ENCODE measurements around the gene ARID5A. TPM values are rescaled to one million over a fixed set of nuclear protein-coding genes. Genes with fewer than 3 reads are reported as not detected.

Gene ARID5A
- total RNA-seq, 1 experiment from 2014 or later = 7.3 TPM

- no peak overlapping the region for H3K4me3 ChIP-seq (ENCODE audit: low read depth, low read length, poor library complexity, severe bottlenecking)
- POLR2A ChIA-PET (ENCODE audit: low non-redundant PET) = interaction anchor here (0.7 kb wide), 1 partner anchor 124 kb away, joined by 3 read pairs; no protein-coding TSS in a partner anchor
- H3K27ac ChIP-seq (ENCODE audit: low read depth, low read length, poor library complexity, severe bottlenecking) = no peak overlapping the region
- intact Hi-C loops (cut with micrococcal nuclease; ENCODE audit: unreplicated experiment) = no loop called here
- no peaks in the 10 kb centered on the region for H3K9me3 ChIP-seq (ENCODE audit: low read depth, low read length, poor library complexity, severe bottlenecking)
- CTCF ChIA-PET = no interaction called here
- BruUV-seq (replicated peaks) = no TSS peak
- no peaks in the 10 kb centered on the region for H3K36me3 ChIP-seq (ENCODE audit: insufficient read depth, low read length, poor library complexity, severe bottlenecking)
- TF ChIP-seq CTCF (conservative IDR thresholded peaks at IDR 0.05; ENCODE audit: low read depth, low read length) = no peak
- TF ChIP-seq EZH2 (IDR thresholded peaks at IDR 0.05; ENCODE audit: borderline replicate concordance, low read depth, low read length, poor library complexity, severe bottlenecking) = no peak
- H3K4me1 ChIP-seq (ENCODE audit: insufficient read depth, low read length, poor library complexity, severe bottlenecking) = peaks cover 31% of the 10 kb centered on the region
- peak; percentile 64 for DNase-seq (ENCODE audit: low spot score)
- H3K27me3 ChIP-seq (replicated peaks; ENCODE audit: insufficient read depth, low read depth, low read length, poor library complexity) = no peaks in the 10 kb centered on the region
These were observed 2.1 kb downstream of the ARID5A start for GRCh38 chr2:96538487-96539214.

GRCh38 chr2:96539215-96539920 lies 2.8 kb downstream of the ARID5A start:
- DNase-seq (ENCODE audit: low spot score) = no peak
- H3K27ac ChIP-seq (ENCODE audit: low read depth, low read length, poor library complexity, severe bottlenecking) = no peak overlapping the region
- ChIA-PET POLR2A (ENCODE audit: low non-redundant PET) (no interaction called here), CTCF (interaction anchor here (1.1 kb wide), 1 partner anchor 15 kb away, joined by 4 read pairs; no protein-coding TSS in a partner anchor)
- no peaks in the 10 kb centered on the region for H3K9me3 ChIP-seq (ENCODE audit: low read depth, low read length, poor library complexity, severe bottlenecking)
- H3K4me1 ChIP-seq (ENCODE audit: insufficient read depth, low read length, poor library complexity, severe bottlenecking) = peaks cover 24% of the 10 kb centered on the region
- H3K36me3 ChIP-seq (ENCODE audit: insufficient read depth, low read length, poor library complexity, severe bottlenecking) = no peaks in the 10 kb centered on the region
- TF ChIP-seq EZH2 (IDR thresholded peaks at IDR 0.05; ENCODE audit: borderline replicate concordance, low read depth, low read length, poor library complexity, severe bottlenecking) = no peak
- TF ChIP-seq CTCF (conservative IDR thresholded peaks at IDR 0.05; ENCODE audit: low read depth, low read length) = no peak
- H3K27me3 ChIP-seq (replicated peaks; ENCODE audit: insufficient read depth, low read depth, low read length, poor library complexity) = no peaks in the 10 kb centered on the region
- no TSS peak for BruUV-seq (replicated peaks)
- intact Hi-C loops (cut with micrococcal nuclease; ENCODE audit: unreplicated experiment) = no loop called here
- no peak overlapping the region for H3K4me3 ChIP-seq (ENCODE audit: low read depth, low read length, poor library complexity, severe bottlenecking)

GRCh38 chr2:96540136-96540535 lies 3.6 kb downstream of the ARID5A start:
- ChIA-PET POLR2A (ENCODE audit: low non-redundant PET) (no interaction called here), CTCF (interaction anchor here (1.1 kb wide), 1 partner anchor 14 kb away, joined by 4 read pairs; no protein-coding TSS in a partner anchor)
- Histone ChIP-seq H3K4me1 (ENCODE audit: insufficient read depth, low read length, poor library complexity, severe bottlenecking) (peaks cover 16% of the 10 kb centered on the region), H3K36me3 (ENCODE audit: insufficient read depth, low read length, poor library complexity, severe bottlenecking) (no peaks in the 10 kb centered on the region), H3K27me3 (replicated peaks; ENCODE audit: insufficient read depth, low read depth, low read length, poor library complexity) (no peaks in the 10 kb centered on the region), H3K27ac (ENCODE audit: low read depth, low read length, poor library complexity, severe bottlenecking) (no peak overlapping the region), H3K4me3 (ENCODE audit: low read depth, low read length, poor library complexity, severe bottlenecking) (no peak overlapping the region), H3K9me3 (ENCODE audit: low read depth, low read length, poor library complexity, severe bottlenecking) (no peaks in the 10 kb centered on the region)
- BruUV-seq (replicated peaks) = no TSS peak
- intact Hi-C loops (cut with micrococcal nuclease; ENCODE audit: unreplicated experiment) = no loop called here
- no peak for DNase-seq (ENCODE audit: low spot score)
- no peak for TF ChIP-seq CTCF (conservative IDR thresholded peaks at IDR 0.05; ENCODE audit: low read depth, low read length)
- TF ChIP-seq EZH2 (IDR thresholded peaks at IDR 0.05; ENCODE audit: borderline replicate concordance, low read depth, low read length, poor library complexity, severe bottlenecking) = no peak
